HepG2 (cell line): ENCODE results near the gene DHX8. TPM values are rescaled to one million over a fixed set of nuclear protein-coding genes. Genes with fewer than 3 reads are reported as not detected.

Experiments used
- ATAC-seq: fragments of 200-7000 bp; cut with Tn5 transposase; 3 replicates; pipeline ENCODE4 v1.9.1; 2020; ENCODE audit warnings: mild to moderate bottlenecking, moderate library complexity
- BruUV-seq: library from RNA; stranded (reverse); fragments of 400-500 nt; replicated peaks from 2 replicates; lab custom pipeline; 2021; lab: Mats Ljungman, UMichigan
- CTCF ChIA-PET: fragments of 300-600 bp; formaldehyde crosslinking; extraction: SDS; loops from one replicate; lab custom pipeline; 2021; ENCODE audit warnings: low total read pairs, inconsistent platforms, low intra/inter-chr PET ratio; lab: Yijun Ruan, JAX
- POLR2A ChIA-PET: fragments of 350-600 bp; sonication (Branson Sonifier 250); formaldehyde crosslinking; loops from one replicate; lab custom pipeline; 2020; ENCODE audit warnings: antibody characterized with exemption, inconsistent platforms; lab: Yijun Ruan, JAX
- DNase-seq: peaks from one replicate; pipeline ENCODE4 v3.0.0-alpha.2; 2015; ENCODE audit warnings: low spot score
- FAIRE-seq: peaks from 3 replicates; lab custom pipeline; 2011; peaks lifted over from hg19 to GRCh38; lab: Jason Lieb, UNC
- H2AFZ ChIP-seq: one replicate; pipeline ENCODE4 v1.6.1; 2011; ENCODE audit warnings: low read length, inconsistent platforms
- H3K27ac ChIP-seq: fragments of 300-600 bp; 3 replicates; pipeline ENCODE4 v1.8.0; 2011; ENCODE audit warnings: mixed run types, mild to moderate bottlenecking, mixed read lengths, low read length, inconsistent platforms; ENCODE audit not compliant: insufficient read depth; ENCODE audit errors: extremely low read length
- H3K27me3 ChIP-seq, 2 experiments: fragments of 200-600 bp in 1 of 2; 2 replicates in 1 of 2; 3 replicates in 1 of 2; pipeline versions ENCODE4 v1.6.0 to v1.8.0; 2011; ENCODE audit warnings: low read length in 2 of 2, mild to moderate bottlenecking in 2 of 2, moderate library complexity in 2 of 2, inconsistent platforms in 1 of 2; ENCODE audit not compliant: insufficient read depth in 2 of 2, control insufficient read depth in 1 of 2
- H3K36me3 ChIP-seq, 2 experiments: fragments of 200-600 bp in 1 of 2; replicated peaks in 1 of 2; 2 replicates in 1 of 2; 3 replicates in 1 of 2; pipeline versions ENCODE4 v1.5.1 to v1.8.0; 2011; ENCODE audit warnings: low read length in 2 of 2, inconsistent platforms in 1 of 2; ENCODE audit not compliant: insufficient read depth in 2 of 2, control insufficient read depth in 1 of 2
- H3K4me1 ChIP-seq: 2 replicates; pipeline ENCODE4 v1.5.1; 2012; ENCODE audit warnings: low read length, inconsistent platforms; ENCODE audit not compliant: insufficient read depth
- H3K4me2 ChIP-seq: 2 replicates; pipeline ENCODE4 v1.6.0; 2011; ENCODE audit warnings: low read depth, low read length, inconsistent platforms
- H3K4me3 ChIP-seq, 3 experiments: fragments of 200-600 bp in 1 of 3; sonication (generic), shearing (Covaris generic) in 1 of 3; replicated peaks in 1 of 3; 2 replicates each; pipeline ENCODE4 v1.5.1; 2011 to 2016; ENCODE audit warnings: low read length in 3 of 3, inconsistent platforms in 2 of 3, low read depth in 2 of 3, mild to moderate bottlenecking in 2 of 3, control low read depth in 1 of 3, mixed read lengths in 1 of 3; ENCODE audit not compliant: insufficient read depth in 1 of 3
- H3K79me2 ChIP-seq: one replicate; pipeline ENCODE4 v1.6.1; 2011; ENCODE audit warnings: low read length, inconsistent platforms; ENCODE audit not compliant: insufficient read depth
- H3K9ac ChIP-seq: 2 replicates; pipeline ENCODE4 v1.6.0; 2011; ENCODE audit warnings: mild to moderate bottlenecking, low read depth, low read length, inconsistent platforms; ENCODE audit not compliant: insufficient read depth
- H3K9me3 ChIP-seq: 2 replicates; pipeline ENCODE4 v1.5.1; 2012; ENCODE audit warnings: mild to moderate bottlenecking, low read length
- H4K20me1 ChIP-seq: 2 replicates; pipeline ENCODE4 v1.6.0; 2011; ENCODE audit warnings: inconsistent platforms, mild to moderate bottlenecking, low read length, moderate library complexity; ENCODE audit not compliant: insufficient read depth
- FOXK1 ChIP-seq: sonication (generic); formaldehyde crosslinking; IDR thresholded peaks from 2 replicates; pipeline ENCODE4 v1.4.0; 2020; ENCODE audit warnings: low read depth, missing genetic modification reagents, borderline replicate concordance
- FOXO1 ChIP-seq: sonication (generic); formaldehyde crosslinking; IDR thresholded peaks from 2 replicates; pipeline ENCODE4 v1.4.0; 2020; ENCODE audit warnings: missing genetic modification reagents
- GLI4 ChIP-seq: sonication (generic); formaldehyde crosslinking; IDR thresholded peaks from 2 replicates; pipeline ENCODE4 v1.5.1; 2020; ENCODE audit warnings: missing genetic modification reagents, mild to moderate bottlenecking, moderate library complexity, borderline replicate concordance
- GPN1 ChIP-seq: sonication (generic); formaldehyde crosslinking; IDR thresholded peaks from 2 replicates; pipeline ENCODE4 v1.5.1; 2020; ENCODE audit warnings: missing genetic modification reagents, borderline replicate concordance
- IKZF5 ChIP-seq: IDR thresholded peaks from 2 replicates; pipeline ENCODE4 v1.6.1; 2018; ENCODE audit warnings: missing genetic modification reagents, mild to moderate bottlenecking, missing compliant biosample characterization
- KDM1A ChIP-seq: IDR thresholded peaks from 2 replicates; pipeline ENCODE4 v1.6.1; 2016; ENCODE audit warnings: missing compliant biosample characterization
- MXD4 ChIP-seq: IDR thresholded peaks from 2 replicates; pipeline ENCODE4 v1.6.1; 2016; ENCODE audit warnings: mild to moderate bottlenecking, missing biosample characterization, missing genetic modification reagents
- NR0B2 ChIP-seq: sonication (generic); formaldehyde crosslinking; IDR thresholded peaks from 2 replicates; pipeline ENCODE4 v1.4.0; 2020; ENCODE audit warnings: mild to moderate bottlenecking, missing genetic modification reagents
- RORA ChIP-seq: sonication (generic); formaldehyde crosslinking; IDR thresholded peaks from 2 replicates; pipeline ENCODE4 v1.5.0; 2020; ENCODE audit warnings: mild to moderate bottlenecking, missing genetic modification reagents, moderate library complexity
- ZBTB43 ChIP-seq: sonication (generic); formaldehyde crosslinking; conservative IDR thresholded peaks from 2 replicates; pipeline ENCODE4 v1.4.0; 2020; ENCODE audit warnings: missing genetic modification reagents
- ZNF230 ChIP-seq: sonication (generic); formaldehyde crosslinking; IDR thresholded peaks from 2 replicates; pipeline ENCODE4 v1.4.0; 2020; ENCODE audit warnings: mild to moderate bottlenecking, missing genetic modification reagents
- ZNF280B ChIP-seq: sonication (generic); formaldehyde crosslinking; IDR thresholded peaks from 2 replicates; pipeline ENCODE4 v1.5.0; 2020; ENCODE audit warnings: missing genetic modification reagents, mild to moderate bottlenecking, borderline replicate concordance
- WGBS: methylation state at CpG from one replicate; pipeline ENCODE4 v1.1.6; 2017; ENCODE audit warnings: low lambda C conversion rate; 5-methylcytosine and 5-hydroxymethylcytosine counted together
- in situ Hi-C: cut with HindIII; loops from 2 replicates; pipeline ENCODE4 v1.10.0; 2017; ENCODE audit warnings: low pct_unique_long_range_greater_than_20kb; ENCODE audit not compliant: extremely low pct_ligation_motif_present
- intact Hi-C: fragments of 100-400 bp; cut with micrococcal nuclease; formaldehyde crosslinking; loops from one replicate; pipeline ENCODE4 v1.10.0; 2022; ENCODE audit not compliant: unreplicated experiment
- polyA plus RNA-seq, 8 experiments: library from polyadenylated mRNA; depleted of rRNA in 3 of 8; stranded (reverse) in 7 of 8; unstranded in 1 of 8; fragments of >200 nt; fragmentation: Illumina TruSeq in 4 of 8; extraction: Trizol in 4 of 8; gene quantifications; 2 replicates each; pipeline versions ENCODE4 v1.2.1 to v1.2.3, GENCODE V29; 2011 to 2016; ENCODE audit warnings: low read depth in 4 of 8, missing spikeins in 1 of 8, mixed read lengths in 1 of 8; ENCODE audit not compliant: insufficient read depth in 1 of 8
- total RNA-seq, 5 experiments: library from RNA; depleted of rRNA; stranded (reverse); fragments of >200 nt; fragmentation: Illumina TruSeq; extraction: Trizol; gene quantifications; 2 replicates each; pipeline ENCODE4 v1.2.3, GENCODE V29; 2016; ENCODE audit warnings: low read depth in 1 of 5
- TF ChIP-seq, protein P1 (sequence below): sonication (generic); formaldehyde crosslinking; IDR thresholded peaks from 2 replicates; pipeline ENCODE4 v1.4.0; 2020; ENCODE audit warnings: missing genetic modification reagents, low read depth, mild to moderate bottlenecking, borderline replicate concordance
- TF ChIP-seq, protein P2 (sequence below): sonication (generic); formaldehyde crosslinking; IDR thresholded peaks from 2 replicates; pipeline ENCODE4 v1.5.1; 2020; ENCODE audit warnings: mild to moderate bottlenecking, missing genetic modification reagents, moderate library complexity

DHX8 gene
- total and polyA plus RNA-seq, 2 of the 13 experiments (the other 11 are each of a cell fraction or from before 2014, with no cell fraction given): 24.8 to 48.9 TPM

GRCh38 chr17:43574348-43574747, 90.6 kb downstream of the DHX8 start:
- Histone ChIP-seq H3K4me2 (peak overlapping the region; percentile 75), H3K36me3 (no peaks in the 10 kb centered on the region), H3K79me2 (no peaks in the 10 kb centered on the region), H3K9me3 (no peaks in the 10 kb centered on the region), H3K27ac (peak overlapping the region; percentile 78), H3K9ac (peak overlapping the region; percentile 53), H3K4me3 (peak overlapping the region in 1 of 3 experiments; percentile 50; a peak in 3 of 6 replicates), H2AFZ (no peak overlapping the region), H3K27me3 (no peaks in the 10 kb centered on the region), H4K20me1 (no peaks in the 10 kb centered on the region), H3K4me1 (peaks cover 91% of the 10 kb centered on the region)
- ATAC-seq: no peak
- intact Hi-C loops: no loop called here
- ChIA-PET POLR2A (interaction anchor here (0.8 to 8.9 kb wide), 19 partner anchors 10 to 206 kb away, joined by 3 to 221 read pairs (median 16); partner anchors contain the start of genes DHX8 and ETV4), CTCF (no interaction called here)
- WGBS: 75% methylated on average over 13 of the region's 13 CpGs
- BruUV-seq: no TSS peak
- no peak for FAIRE-seq
- no peak for DNase-seq
- in situ Hi-C loops: loop anchor here (5.0 kb wide), 1 partner anchor 47 kb away; no protein-coding TSS in a partner anchor
- TF ChIP-seq IKZF5 (0 out of 2 replicates have a peak, but pooled peaks have one; percentile 14), KDM1A (CRISPR knock-in tag) (no peak), GLI4 (0 out of 2 replicates have a peak, but pooled peaks have one; percentile 11), FOXK1 (CRISPR knock-in tag) (no peak), NR0B2 (no peak), ZNF280B (peak; percentile 44; the same call in 1 of the 2 replicates), FOXO1 (CRISPR knock-in tag) (no peak), ZNF230 (CRISPR knock-in tag) (no peak), GPN1 (CRISPR knock-in tag) (no peak), ZBTB43 (no peak), RORA (no peak), MXD4 (CRISPR knock-in tag) (no peak)
- TF ChIP-seq, protein P1, sequence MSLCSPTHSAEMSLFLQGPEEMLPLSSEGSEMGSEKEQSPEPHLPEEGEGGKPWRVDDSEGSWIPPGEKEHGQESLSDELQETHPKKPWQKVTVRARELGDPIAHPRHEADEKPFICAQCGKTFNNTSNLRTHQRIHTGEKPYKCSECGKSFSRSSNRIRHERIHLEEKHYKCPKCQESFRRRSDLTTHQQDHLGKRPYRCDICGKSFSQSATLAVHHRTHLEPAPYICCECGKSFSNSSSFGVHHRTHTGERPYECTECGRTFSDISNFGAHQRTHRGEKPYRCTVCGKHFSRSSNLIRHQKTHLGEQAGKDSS: no peak
- TF ChIP-seq, protein P2, sequence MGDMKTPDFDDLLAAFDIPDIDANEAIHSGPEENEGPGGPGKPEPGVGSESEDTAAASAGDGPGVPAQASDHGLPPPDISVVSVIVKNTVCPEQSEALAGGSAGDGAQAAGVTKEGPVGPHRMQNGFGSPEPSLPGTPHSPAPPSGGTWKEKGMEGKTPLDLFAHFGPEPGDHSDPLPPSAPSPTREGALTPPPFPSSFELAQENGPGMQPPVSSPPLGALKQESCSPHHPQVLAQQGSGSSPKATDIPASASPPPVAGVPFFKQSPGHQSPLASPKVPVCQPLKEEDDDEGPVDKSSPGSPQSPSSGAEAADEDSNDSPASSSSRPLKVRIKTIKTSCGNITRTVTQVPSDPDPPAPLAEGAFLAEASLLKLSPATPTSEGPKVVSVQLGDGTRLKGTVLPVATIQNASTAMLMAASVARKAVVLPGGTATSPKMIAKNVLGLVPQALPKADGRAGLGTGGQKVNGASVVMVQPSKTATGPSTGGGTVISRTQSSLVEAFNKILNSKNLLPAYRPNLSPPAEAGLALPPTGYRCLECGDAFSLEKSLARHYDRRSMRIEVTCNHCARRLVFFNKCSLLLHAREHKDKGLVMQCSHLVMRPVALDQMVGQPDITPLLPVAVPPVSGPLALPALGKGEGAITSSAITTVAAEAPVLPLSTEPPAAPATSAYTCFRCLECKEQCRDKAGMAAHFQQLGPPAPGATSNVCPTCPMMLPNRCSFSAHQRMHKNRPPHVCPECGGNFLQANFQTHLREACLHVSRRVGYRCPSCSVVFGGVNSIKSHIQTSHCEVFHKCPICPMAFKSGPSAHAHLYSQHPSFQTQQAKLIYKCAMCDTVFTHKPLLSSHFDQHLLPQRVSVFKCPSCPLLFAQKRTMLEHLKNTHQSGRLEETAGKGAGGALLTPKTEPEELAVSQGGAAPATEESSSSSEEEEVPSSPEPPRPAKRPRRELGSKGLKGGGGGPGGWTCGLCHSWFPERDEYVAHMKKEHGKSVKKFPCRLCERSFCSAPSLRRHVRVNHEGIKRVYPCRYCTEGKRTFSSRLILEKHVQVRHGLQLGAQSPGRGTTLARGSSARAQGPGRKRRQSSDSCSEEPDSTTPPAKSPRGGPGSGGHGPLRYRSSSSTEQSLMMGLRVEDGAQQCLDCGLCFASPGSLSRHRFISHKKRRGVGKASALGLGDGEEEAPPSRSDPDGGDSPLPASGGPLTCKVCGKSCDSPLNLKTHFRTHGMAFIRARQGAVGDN: peak; percentile 86
